Hair follicular keratinocyte (primary cell): ENCODE data around the gene SCN3B. TPM values are rescaled to one million over a fixed set of nuclear protein-coding genes. Genes with fewer than 3 reads are reported as not detected.

Source experiments
- total RNA-seq: library from RNA; depleted of rRNA; stranded (reverse); fragments of >200 nt; gene quantifications from 2 replicates; pipeline ENCODE4 v1.2.3, GENCODE V29; 2015

SCN3B gene, protein sequence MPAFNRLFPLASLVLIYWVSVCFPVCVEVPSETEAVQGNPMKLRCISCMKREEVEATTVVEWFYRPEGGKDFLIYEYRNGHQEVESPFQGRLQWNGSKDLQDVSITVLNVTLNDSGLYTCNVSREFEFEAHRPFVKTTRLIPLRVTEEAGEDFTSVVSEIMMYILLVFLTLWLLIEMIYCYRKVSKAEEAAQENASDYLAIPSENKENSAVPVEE
- total RNA-seq: under 0.01 TPM in 1 of 2 replicates, not detected in the other

DNA sequence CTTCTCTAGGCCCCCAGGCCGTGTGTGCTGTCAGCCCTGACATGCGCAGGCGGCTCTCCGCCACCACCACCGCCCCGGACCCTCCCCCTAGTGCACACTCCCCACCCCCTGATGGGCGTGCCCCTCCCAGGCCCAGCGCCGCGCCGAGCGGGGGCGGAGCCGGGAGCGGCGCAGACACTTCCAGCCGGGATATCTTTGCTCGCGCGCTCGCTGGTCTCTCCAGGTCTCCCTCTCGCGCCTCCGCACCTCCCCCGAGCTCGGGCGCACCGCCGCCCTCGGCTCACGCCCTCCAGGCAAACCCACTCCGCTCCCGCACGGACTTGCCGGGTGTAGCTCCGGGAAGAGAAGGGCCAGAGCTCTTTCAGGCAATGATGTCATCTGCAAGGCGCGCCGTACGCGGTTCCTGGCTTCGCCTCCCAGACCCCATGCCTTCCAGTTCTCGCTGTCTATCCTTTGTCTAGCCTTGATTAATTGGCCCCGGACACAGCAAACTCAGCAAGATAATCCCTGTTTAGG lies at the start of gene SCN3B:
TSS of gene SCN3B (minus strand) at position 59 of the 516 bp plus-strand sequence. CDS start 823 bp downstream, outside the sequence.

Other genes with a start within 250 kb of the SCN3B start
- gene GRAMD1B, start 224.4 kb downstream of the SCN3B start, total RNA-seq: 0.04 TPM in 1 of 2 replicates, not detected in the other
- gene ZNF202, start 87.0 kb upstream of the SCN3B start, total RNA-seq: 5.9 and 7.4 TPM in 2 replicates
- not detected in 2 replicates for gene OR6X1, start 99.9 kb upstream of the SCN3B start, total RNA-seq
- not detected in 2 replicates for gene OR6M1, start 151.7 kb upstream of the SCN3B start, total RNA-seq
- not detected in 2 replicates for gene TMEM225, start 231.0 kb upstream of the SCN3B start, total RNA-seq
- gene OR8D4, start 247.5 kb upstream of the SCN3B start, total RNA-seq: not detected in 2 replicates